HG03159 (cell line): ENCODE results near the gene PRR19.

Experiments
- ATAC-seq: cut with Tn5 transposase; IDR thresholded peaks from one replicate; pipeline ENCODE4 v1.9.1; 2021; ENCODE audit warnings: mild to moderate bottlenecking, moderate library complexity; ENCODE audit not compliant: unreplicated experiment

The PRR19 gene

GRCh38 chr19:42292963-42293362, 9.0 kb upstream of the PRR19 start:
- ATAC-seq = no peak

GRCh38 chr19:42293540-42293939, 8.4 kb upstream of the PRR19 start:
- ATAC-seq = no peak

- no peak for ATAC-seq
Measured at GRCh38 chr19:42293948-42294347, 8.0 kb upstream of the PRR19 start.

- no peak for ATAC-seq
Measured at GRCh38 chr19:42294471-42295137, 7.3 kb upstream of the PRR19 start.

GRCh38 chr19:42295342-42295741, 6.6 kb upstream of the PRR19 start:
- no peak for ATAC-seq

GRCh38 chr19:42295831-42296525, 6.0 kb upstream of the PRR19 start:
- peak; percentile 56 for ATAC-seq

GRCh38 chr19:42297039-42297438, 4.9 kb upstream of the PRR19 start:
- ATAC-seq = no peak

- ATAC-seq = no peak
Measured at GRCh38 chr19:42303101-42303464, 1.2 kb downstream of the PRR19 start.

- ATAC-seq = no peak
Measured at GRCh38 chr19:42303876-42304275, 1.9 kb downstream of the PRR19 start.

GRCh38 chr19:42306646-42307045, 4.7 kb downstream of the PRR19 start:
- ATAC-seq = no peak

GRCh38 chr19:42309686-42310085, 7.8 kb downstream of the PRR19 start:
- no peak for ATAC-seq

- ATAC-seq = no peak
Measured at GRCh38 chr19:42311657-42312056, 9.7 kb downstream of the PRR19 start.

GRCh38 chr19:42312370-42312769, 10.4 kb downstream of the PRR19 start:
- ATAC-seq = no peak

GRCh38 chr19:42313096-42313839, 11.3 kb downstream of the PRR19 start, which contains the start of gene TMEM145:
TSS of gene TMEM145 (plus strand) at chr19:42313309. CDS start at chr19:42313377, 68 bp downstream.
- ATAC-seq = no peak

GRCh38 chr19:42313840-42314755, 12.2 kb downstream of the PRR19 start:
- no peak for ATAC-seq

- no peak for ATAC-seq
Measured at GRCh38 chr19:42315024-42315423, 13.1 kb downstream of the PRR19 start.

GRCh38 chr19:42316223-42317211, 14.6 kb downstream of the PRR19 start:
- no peak for ATAC-seq

- no peak for ATAC-seq
Measured at GRCh38 chr19:42317535-42317934, 15.6 kb downstream of the PRR19 start.

- no peak for ATAC-seq
Measured at GRCh38 chr19:42322305-42322704, 20.4 kb downstream of the PRR19 start.

- ATAC-seq = no peak
Measured at GRCh38 chr19:42323473-42323851, 21.5 kb downstream of the PRR19 start.
